PC-9 (cell line): Measurements from ENCODE around the gene FOXP1.

ENCODE experiments used
- EZH2 ChIP-seq: fragments of 200-600 bp; sonication (generic); IDR thresholded peaks from 2 replicates; pipeline ENCODE4 v1.8.0; 2017; ENCODE audit warnings: antibody characterized with exemption, low read depth
- TF ChIP-seq, protein P1 (sequence below): fragments of 200-600 bp; sonication (generic); conservative IDR thresholded peaks from 2 replicates; pipeline ENCODE4 v1.6.1; 2017; ENCODE audit warnings: mixed run types, antibody characterized with exemption, mild to moderate bottlenecking, moderate library complexity

DNA sequence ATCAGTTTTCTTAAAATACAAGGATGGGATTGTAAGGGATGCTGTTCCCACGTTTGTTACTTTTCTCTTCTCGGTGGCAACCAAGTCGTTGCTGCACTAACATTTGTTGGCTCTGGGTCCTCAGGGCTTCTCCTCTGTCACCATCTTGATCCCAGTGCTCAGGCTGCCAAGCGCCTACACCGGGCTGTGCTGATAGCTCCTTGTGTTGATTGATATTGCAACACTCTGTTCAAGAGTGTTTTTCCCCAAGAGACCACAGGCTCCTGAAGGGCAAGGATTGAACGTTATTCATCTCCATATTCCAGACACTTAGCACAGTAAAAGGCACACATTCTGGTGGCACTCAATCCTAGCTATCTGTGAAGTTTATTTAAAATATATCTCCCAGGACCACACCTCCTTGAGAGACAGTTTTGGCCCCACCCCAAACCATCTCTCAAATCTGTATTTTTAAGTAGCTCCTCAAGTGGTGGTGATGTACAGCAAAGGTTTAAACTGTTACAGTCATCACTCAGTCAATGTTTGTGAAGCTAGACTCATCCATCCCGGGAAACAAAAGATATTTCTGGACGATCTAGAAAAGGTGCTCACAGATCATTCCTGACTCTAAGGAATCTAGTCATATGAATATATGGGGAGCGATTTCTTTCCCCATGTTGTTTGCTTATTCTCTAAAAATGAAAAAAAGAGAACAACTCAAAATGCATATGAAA, 38.5 kb upstream of the FOXP1 start:
- TF ChIP-seq, protein P1, sequence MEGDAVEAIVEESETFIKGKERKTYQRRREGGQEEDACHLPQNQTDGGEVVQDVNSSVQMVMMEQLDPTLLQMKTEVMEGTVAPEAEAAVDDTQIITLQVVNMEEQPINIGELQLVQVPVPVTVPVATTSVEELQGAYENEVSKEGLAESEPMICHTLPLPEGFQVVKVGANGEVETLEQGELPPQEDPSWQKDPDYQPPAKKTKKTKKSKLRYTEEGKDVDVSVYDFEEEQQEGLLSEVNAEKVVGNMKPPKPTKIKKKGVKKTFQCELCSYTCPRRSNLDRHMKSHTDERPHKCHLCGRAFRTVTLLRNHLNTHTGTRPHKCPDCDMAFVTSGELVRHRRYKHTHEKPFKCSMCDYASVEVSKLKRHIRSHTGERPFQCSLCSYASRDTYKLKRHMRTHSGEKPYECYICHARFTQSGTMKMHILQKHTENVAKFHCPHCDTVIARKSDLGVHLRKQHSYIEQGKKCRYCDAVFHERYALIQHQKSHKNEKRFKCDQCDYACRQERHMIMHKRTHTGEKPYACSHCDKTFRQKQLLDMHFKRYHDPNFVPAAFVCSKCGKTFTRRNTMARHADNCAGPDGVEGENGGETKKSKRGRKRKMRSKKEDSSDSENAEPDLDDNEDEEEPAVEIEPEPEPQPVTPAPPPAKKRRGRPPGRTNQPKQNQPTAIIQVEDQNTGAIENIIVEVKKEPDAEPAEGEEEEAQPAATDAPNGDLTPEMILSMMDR, result no peak
- no peak for TF ChIP-seq EZH2
